Liver (tissue), 9 donors: ENCODE data around the gene RIC8B. TPM values are rescaled to one million over a fixed set of nuclear protein-coding genes. Genes with fewer than 3 reads are reported as not detected.

Experiments used
- DNase-seq: peaks from one replicate; pipeline ENCODE4 v3.0.0-alpha.2; 2017; ENCODE audit warnings: low spot score
- H3K27ac ChIP-seq, 2 donors: one replicate each; pipeline ENCODE4 v1.7.0; 2013; ENCODE audit warnings: inconsistent platforms in 2 of 2, low read length in 2 of 2, control low read depth in 1 of 2, low read depth in 1 of 2, mild to moderate bottlenecking in 1 of 2
- H3K27me3 ChIP-seq, 4 donors: one replicate each; pipeline versions ENCODE4 v1.6.1 to v1.7.0; 2013; ENCODE audit warnings: low read length in 3 of 4, inconsistent platforms in 1 of 4, mild to moderate bottlenecking in 1 of 4, moderate library complexity in 1 of 4; ENCODE audit not compliant: control insufficient read depth in 4 of 4, insufficient read depth in 4 of 4
- H3K36me3 ChIP-seq, 4 donors: one replicate each; pipeline versions ENCODE4 v1.6.1 to v1.7.0; 2013; ENCODE audit warnings: low read length in 3 of 4, mild to moderate bottlenecking in 3 of 4, low read depth in 1 of 4, moderate library complexity in 1 of 4; ENCODE audit not compliant: control insufficient read depth in 4 of 4, insufficient read depth in 3 of 4
- H3K4me1 ChIP-seq, 4 donors: one replicate each; pipeline versions ENCODE4 v1.6.1 to v1.7.0; 2013; ENCODE audit warnings: low read length in 3 of 4, mild to moderate bottlenecking in 3 of 4, moderate library complexity in 1 of 4; ENCODE audit not compliant: control insufficient read depth in 4 of 4, insufficient read depth in 4 of 4
- H3K4me3 ChIP-seq, 3 donors: one replicate each; pipeline versions ENCODE4 v1.6.1 to v1.7.0; 2013; ENCODE audit warnings: low read length in 3 of 3, control low read depth in 1 of 3, low read depth in 1 of 3, mild to moderate bottlenecking in 1 of 3
- H3K9ac ChIP-seq, 2 donors: one replicate each; pipeline ENCODE4 v1.7.0; 2013; ENCODE audit warnings: low read length in 2 of 2, mild to moderate bottlenecking in 2 of 2, moderate library complexity in 2 of 2, control low read depth in 1 of 2, low read depth in 1 of 2
- H3K9me3 ChIP-seq, 4 donors: one replicate each; pipeline versions ENCODE4 v1.6.1 to v1.7.0; 2013; ENCODE audit warnings: low read length in 3 of 4; ENCODE audit not compliant: control insufficient read depth in 4 of 4
- CTCF ChIP-seq: fragments of 150-350 bp; IDR thresholded peaks from 2 replicates; pipeline ENCODE4 v1.5.1; 2017; ENCODE audit warnings: improper control_type of control experiment, low read depth, low read length; ENCODE audit not compliant: missing input control
- EGR1 ChIP-seq, 2 donors: IDR thresholded peaks; 2 replicates each; pipeline ENCODE4 v1.6.1; 2016 to 2018; ENCODE audit warnings: antibody characterized with exemption in 2 of 2, low read depth in 2 of 2
- FOXA1 ChIP-seq: IDR thresholded peaks from 2 replicates; pipeline ENCODE4 v1.6.1; 2016; ENCODE audit warnings: antibody characterized with exemption
- FOXA2 ChIP-seq: IDR thresholded peaks from 2 replicates; pipeline ENCODE4 v1.6.1; 2016; ENCODE audit warnings: antibody characterized with exemption
- GABPA ChIP-seq, 2 donors: IDR thresholded peaks in 1 of 2; conservative IDR thresholded peaks in 1 of 2; 2 replicates each; pipeline ENCODE4 v1.6.1; 2016; ENCODE audit warnings: antibody characterized with exemption in 2 of 2, mild to moderate bottlenecking in 1 of 2, moderate library complexity in 1 of 2
- HNF4A ChIP-seq, 2 donors: conservative IDR thresholded peaks; 2 replicates each; pipeline ENCODE4 v1.6.1; 2016; ENCODE audit warnings: antibody characterized with exemption in 2 of 2, mild to moderate bottlenecking in 2 of 2
- HNF4G ChIP-seq: IDR thresholded peaks from 2 replicates; pipeline ENCODE4 v1.6.1; 2016; ENCODE audit warnings: antibody characterized with exemption
- JUND ChIP-seq, 2 donors: IDR thresholded peaks; 2 replicates each; pipeline ENCODE4 v1.6.1; 2016; ENCODE audit warnings: antibody characterized with exemption in 2 of 2
- NR2F2 ChIP-seq: IDR thresholded peaks from 2 replicates; pipeline ENCODE4 v1.6.1; 2016; ENCODE audit warnings: antibody characterized with exemption
- RAD21 ChIP-seq, 2 donors: IDR thresholded peaks; 2 replicates each; pipeline ENCODE4 v1.6.1; 2016; ENCODE audit warnings: antibody characterized with exemption in 2 of 2, mild to moderate bottlenecking in 2 of 2
- TAF1 ChIP-seq: conservative IDR thresholded peaks from 2 replicates; pipeline ENCODE4 v1.6.1; 2016; ENCODE audit warnings: antibody characterized with exemption, mild to moderate bottlenecking
- YY1 ChIP-seq: IDR thresholded peaks from 2 replicates; pipeline ENCODE4 v1.6.1; 2016; ENCODE audit warnings: antibody characterized with exemption, mild to moderate bottlenecking
- ZBTB33 ChIP-seq: IDR thresholded peaks from 2 replicates; pipeline ENCODE4 v1.6.1; 2016; ENCODE audit warnings: antibody characterized with exemption
- WGBS: extraction: QIAGEN DNeasy Blood & Tissue Kit; methylation state at CpG from one replicate; pipeline ENCODE4 v1.1.7; 2013; 5-methylcytosine and 5-hydroxymethylcytosine counted together
- polyA plus RNA-seq, 2 donors: library from polyadenylated mRNA; stranded (reverse) in 1 of 2; unstranded in 1 of 2; fragments of 200-250 nt in 1 of 2; fragments of >200 nt in 1 of 2; fragmentation: Nextera tagmentation in 1 of 2; extraction: Ambion mirVana in 1 of 2; gene quantifications; one replicate each; pipeline versions ENCODE4 v1.2.1 to v1.2.3, GENCODE V29; 2013 to 2015
- total RNA-seq, 2 donors: library from RNA; depleted of rRNA; stranded (reverse); fragments of >200 nt; gene quantifications; one replicate each; pipeline ENCODE4 v1.2.3, GENCODE V29; 2014
- TF ChIP-seq, protein P1 (sequence below): IDR thresholded peaks from 2 replicates; pipeline ENCODE4 v1.6.1; 2016; ENCODE audit warnings: antibody characterized with exemption, mild to moderate bottlenecking
- TF ChIP-seq, protein P2 (sequence below): IDR thresholded peaks from 2 replicates; pipeline ENCODE4 v1.6.1; 2016; ENCODE audit warnings: antibody characterized with exemption
- donor health status: healthy.
- donor health status: healthy.
- donor health status: healthy.
- donor health status: healthy.
- donor health status: healthy.

RIC8B gene
- total and polyA plus RNA-seq, 4 donors = 2.7 to 15.1 (median 4.2) TPM

DNA sequence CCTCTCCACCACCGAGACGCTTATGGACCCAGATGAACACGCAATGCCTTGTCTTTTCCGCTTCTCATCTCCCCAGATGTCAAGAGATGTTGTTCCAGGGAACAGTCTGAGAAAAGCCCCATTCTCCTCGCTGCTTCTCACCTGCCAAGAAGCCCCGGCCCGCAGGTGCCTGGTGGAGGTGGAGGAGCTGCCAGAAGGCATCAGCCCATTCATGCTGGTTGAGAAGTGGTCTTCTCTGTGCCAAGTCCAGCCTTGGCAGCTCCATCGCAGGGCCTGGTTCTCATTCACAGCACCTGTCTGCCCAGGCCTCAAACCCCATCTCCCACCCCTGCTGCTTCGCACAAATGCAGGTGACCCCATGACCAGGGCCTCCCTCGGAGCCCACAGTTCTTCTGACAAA is 139.0 kb downstream of the RIC8B start:
- Histone ChIP-seq H3K27me3 (peaks cover 0 to 3% (median under 1%) of the 10 kb centered on the region in 4 donors), H3K4me3 (no peak overlapping the region), H3K36me3 (no peaks in the 10 kb centered on the region), H3K27ac (no peak overlapping the region), H3K4me1 (no peaks in the 10 kb centered on the region), H3K9ac (no peak overlapping the region), H3K9me3 (no peaks in the 10 kb centered on the region)
- WGBS = 95% methylated on average over 10 of the region's 10 CpGs
- TF ChIP-seq, protein P1, sequence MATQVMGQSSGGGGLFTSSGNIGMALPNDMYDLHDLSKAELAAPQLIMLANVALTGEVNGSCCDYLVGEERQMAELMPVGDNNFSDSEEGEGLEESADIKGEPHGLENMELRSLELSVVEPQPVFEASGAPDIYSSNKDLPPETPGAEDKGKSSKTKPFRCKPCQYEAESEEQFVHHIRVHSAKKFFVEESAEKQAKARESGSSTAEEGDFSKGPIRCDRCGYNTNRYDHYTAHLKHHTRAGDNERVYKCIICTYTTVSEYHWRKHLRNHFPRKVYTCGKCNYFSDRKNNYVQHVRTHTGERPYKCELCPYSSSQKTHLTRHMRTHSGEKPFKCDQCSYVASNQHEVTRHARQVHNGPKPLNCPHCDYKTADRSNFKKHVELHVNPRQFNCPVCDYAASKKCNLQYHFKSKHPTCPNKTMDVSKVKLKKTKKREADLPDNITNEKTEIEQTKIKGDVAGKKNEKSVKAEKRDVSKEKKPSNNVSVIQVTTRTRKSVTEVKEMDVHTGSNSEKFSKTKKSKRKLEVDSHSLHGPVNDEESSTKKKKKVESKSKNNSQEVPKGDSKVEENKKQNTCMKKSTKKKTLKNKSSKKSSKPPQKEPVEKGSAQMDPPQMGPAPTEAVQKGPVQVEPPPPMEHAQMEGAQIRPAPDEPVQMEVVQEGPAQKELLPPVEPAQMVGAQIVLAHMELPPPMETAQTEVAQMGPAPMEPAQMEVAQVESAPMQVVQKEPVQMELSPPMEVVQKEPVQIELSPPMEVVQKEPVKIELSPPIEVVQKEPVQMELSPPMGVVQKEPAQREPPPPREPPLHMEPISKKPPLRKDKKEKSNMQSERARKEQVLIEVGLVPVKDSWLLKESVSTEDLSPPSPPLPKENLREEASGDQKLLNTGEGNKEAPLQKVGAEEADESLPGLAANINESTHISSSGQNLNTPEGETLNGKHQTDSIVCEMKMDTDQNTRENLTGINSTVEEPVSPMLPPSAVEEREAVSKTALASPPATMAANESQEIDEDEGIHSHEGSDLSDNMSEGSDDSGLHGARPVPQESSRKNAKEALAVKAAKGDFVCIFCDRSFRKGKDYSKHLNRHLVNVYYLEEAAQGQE = no peak
- TF ChIP-seq GABPA (IDR thresholded peaks at IDR 0.05 in 1 of 2, conservative IDR thresholded peaks at IDR 0.05 in 1 of 2) = no peak
- TF ChIP-seq FOXA2 = no peak
- no peak for TF ChIP-seq TAF1
- no peak for TF ChIP-seq ZBTB33
- TF ChIP-seq HNF4G = no peak
- DNase-seq = no peak

DNA sequence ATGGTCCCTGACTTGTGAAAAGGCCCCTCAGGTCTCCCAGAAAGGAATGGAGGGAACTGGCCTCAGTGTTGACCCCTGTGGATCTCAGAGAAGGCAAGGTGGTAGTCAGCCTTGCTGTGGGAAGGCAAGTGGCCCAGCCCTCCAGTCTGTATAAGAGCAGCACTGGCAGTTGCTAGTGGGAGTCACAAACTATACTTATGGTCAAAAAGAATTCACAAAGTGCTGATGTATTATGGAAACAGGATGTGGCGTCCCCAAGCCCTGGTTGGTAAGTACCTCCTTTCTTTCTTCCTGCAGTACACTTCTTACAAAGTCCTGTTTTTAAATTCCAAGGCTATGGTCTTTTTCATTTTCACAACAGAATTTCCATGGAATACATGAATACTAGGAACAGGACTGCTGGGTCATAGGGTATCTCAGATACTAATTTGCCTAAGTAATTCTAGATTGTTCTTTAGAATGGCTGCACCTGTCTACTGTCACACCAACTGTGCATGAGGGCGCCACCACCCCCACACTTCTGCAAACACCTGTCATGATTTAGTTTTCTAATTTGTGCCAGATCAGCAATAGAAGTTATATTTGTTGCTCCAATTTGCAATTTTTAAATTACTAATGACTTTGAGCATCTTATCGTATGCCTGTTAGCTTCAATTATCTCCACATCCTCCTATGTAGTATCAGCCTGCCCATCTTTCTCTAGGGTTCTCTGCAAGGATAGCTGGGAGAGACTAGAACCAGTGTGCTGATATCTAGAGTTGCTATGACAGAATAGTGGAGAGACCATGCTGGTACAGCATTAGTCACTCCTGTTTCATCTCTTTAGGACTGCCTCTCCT is 140.5 kb downstream of the RIC8B start:
- Histone ChIP-seq H3K9ac (no peak overlapping the region), H3K36me3 (no peaks in the 10 kb centered on the region), H3K27me3 (peaks cover 0 to 3% (median 0%) of the 10 kb centered on the region in 4 donors), H3K4me1 (no peaks in the 10 kb centered on the region), H3K4me3 (no peak overlapping the region), H3K27ac (no peak overlapping the region), H3K9me3 (no peaks in the 10 kb centered on the region)
- DNase-seq = no peak
- TF ChIP-seq, protein P1 = no peak
- no peak for TF ChIP-seq ZBTB33
- TF ChIP-seq, protein P2, sequence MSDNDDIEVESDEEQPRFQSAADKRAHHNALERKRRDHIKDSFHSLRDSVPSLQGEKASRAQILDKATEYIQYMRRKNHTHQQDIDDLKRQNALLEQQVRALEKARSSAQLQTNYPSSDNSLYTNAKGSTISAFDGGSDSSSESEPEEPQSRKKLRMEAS = no peak
- TF ChIP-seq JUND (IDR thresholded peaks at IDR 0.05) = no peak
- TF ChIP-seq HNF4A (conservative IDR thresholded peaks at IDR 0.05) = no peak
- no peak for TF ChIP-seq RAD21 (IDR thresholded peaks at IDR 0.05)
- no peak for TF ChIP-seq EGR1 (IDR thresholded peaks at IDR 0.05; ENCODE audit: low read depth in 2 of 2)
- no peak for TF ChIP-seq HNF4G
- TF ChIP-seq FOXA1 = no peak
- TF ChIP-seq CTCF = no peak
- TF ChIP-seq YY1 = no peak
- no peak for TF ChIP-seq FOXA2
- TF ChIP-seq NR2F2 = no peak
- WGBS = 89% methylated on average over 3 of the region's 3 CpGs
